ENCODE results near the gene PM20D1. TPM values are rescaled to one million over a fixed set of nuclear protein-coding genes. Genes with fewer than 3 reads are reported as not detected.
"Not testable (repeated sequence)": the region's sequence is repeated elsewhere in the genome, so short reads cannot be mapped to it uniquely, and the experiment has no call there.

PM20D1 gene
- total RNA-seq = 100 to 1,000 TPM in 1 of 2 donors, 10 to 100 TPM in 1; 13.0 to 103 TPM

- H3K36me3 ChIP-seq (replicated peaks in 1 of 2; ENCODE audit: insufficient read depth in 1 of 2, low read depth in 2 of 2) = no peaks in the 10 kb centered on the region
- intact Hi-C loops (cut with DNase I) = no loop called here
- no peaks in the 10 kb centered on the region for H3K27me3 ChIP-seq
- ATAC-seq (peak; percentile 89), DNase-seq (peak; percentile 84 to 93 (median 92))
- TF ChIP-seq POLR2A (IDR thresholded peaks at IDR 0.05) = peak; percentile 66 to 92 (median 90)
- TF ChIP-seq CTCF (IDR thresholded peaks at IDR 0.05) = no peak
- peak within 1 kb of the TSS in 3 of 4 donors; percentile 50 to 83 (median 74) for H3K27ac ChIP-seq
- 52 to 56% methylated on average over 30 to 34 of the region's 39 CpGs for WGBS, 2 donors
- H3K4me1 ChIP-seq = peaks cover 46% of the 10 kb centered on the region
- no peaks in the 10 kb centered on the region for H3K9me3 ChIP-seq
- peak within 1 kb of the TSS in 1 of 2 donors; percentile 47 for H3K4me3 ChIP-seq
Observed at GRCh38 chr1:205849619-205850355, at the start of gene PM20D1. TSS of gene PM20D1 (minus strand) at chr1:205850132. CDS start at chr1:205850072, 60 bp downstream.

- peaks cover 4% of the 10 kb centered on the region for H3K4me1 ChIP-seq
- no peaks in the 10 kb centered on the region for H3K27me3 ChIP-seq
- no peaks in the 10 kb centered on the region for H3K36me3 ChIP-seq (replicated peaks in 1 of 2; ENCODE audit: insufficient read depth in 1 of 2, low read depth in 2 of 2)
- no peaks in the 10 kb centered on the region for H3K9me3 ChIP-seq
- H3K27ac ChIP-seq = no peak overlapping the region
- DNase-seq (no peak), ATAC-seq (no peak)
- no peak overlapping the region for H3K4me3 ChIP-seq
- TF ChIP-seq CTCF (IDR thresholded peaks at IDR 0.05) (no peak), POLR2A (IDR thresholded peaks at IDR 0.05) (no peak)
- intact Hi-C loops (cut with DNase I) = no loop called here
- 93% methylated on average over 1 of the region's 1 CpG for WGBS, 2 donors
Observed at GRCh38 chr1:205896351-205896750, 46.4 kb upstream of the PM20D1 start.

GRCh38 chr1:205894119-205894518 is 44.2 kb upstream of the PM20D1 start:
- intact Hi-C loops (cut with DNase I); H3K4me3 ChIP-seq; H3K27ac ChIP-seq; DNase-seq; H3K27me3 ChIP-seq; H3K9me3 ChIP-seq; H3K36me3 ChIP-seq (replicated peaks in 1 of 2; ENCODE audit: insufficient read depth in 1 of 2, low read depth in 2 of 2); H3K4me1 ChIP-seq; ATAC-seq: not testable (repeated sequence)
- WGBS, 2 donors = 44 to 56% methylated on average over 3 of the region's 3 CpGs

- WGBS, 2 donors = 25 to 40% methylated on average over 2 of the region's 2 CpGs
- DNase-seq; H3K4me3 ChIP-seq; H3K27ac ChIP-seq; H3K27me3 ChIP-seq; H3K4me1 ChIP-seq; ATAC-seq; H3K36me3 ChIP-seq (replicated peaks in 1 of 2; ENCODE audit: insufficient read depth in 1 of 2, low read depth in 2 of 2); intact Hi-C loops (cut with DNase I); H3K9me3 ChIP-seq: not testable (repeated sequence)
Observed at GRCh38 chr1:205892175-205892574, 42.2 kb upstream of the PM20D1 start.

GRCh38 chr1:205891481-205891880 is 41.5 kb upstream of the PM20D1 start:
- H3K27me3 ChIP-seq; H3K4me1 ChIP-seq; intact Hi-C loops (cut with DNase I); H3K36me3 ChIP-seq (replicated peaks in 1 of 2; ENCODE audit: insufficient read depth in 1 of 2, low read depth in 2 of 2); DNase-seq; H3K4me3 ChIP-seq; ATAC-seq; H3K9me3 ChIP-seq; H3K27ac ChIP-seq: not testable (repeated sequence)
- 48 to 70% methylated on average over 2 of the region's 2 CpGs for WGBS, 2 donors

GRCh38 chr1:205890631-205891030 is 40.7 kb upstream of the PM20D1 start:
- H3K4me3 ChIP-seq; DNase-seq; H3K9me3 ChIP-seq; H3K27ac ChIP-seq; H3K27me3 ChIP-seq; H3K36me3 ChIP-seq (replicated peaks in 1 of 2; ENCODE audit: insufficient read depth in 1 of 2, low read depth in 2 of 2); H3K4me1 ChIP-seq; ATAC-seq; intact Hi-C loops (cut with DNase I): not testable (repeated sequence)
- WGBS, 2 donors = 89 to 96% methylated on average over 3 of the region's 3 CpGs

- ATAC-seq; intact Hi-C loops (cut with DNase I): not testable (repeated sequence)
- DNase-seq = peak in 1 of 4 donors; percentile 25
Observed at GRCh38 chr1:205889706-205890105, 39.8 kb upstream of the PM20D1 start.

GRCh38 chr1:205889006-205889405 is 39.1 kb upstream of the PM20D1 start:
- WGBS, 2 donors = 78 to 91% methylated on average over 4 of the region's 4 CpGs
- H3K36me3 ChIP-seq (replicated peaks in 1 of 2; ENCODE audit: insufficient read depth in 1 of 2, low read depth in 2 of 2); H3K27ac ChIP-seq; H3K9me3 ChIP-seq; ATAC-seq; H3K4me1 ChIP-seq; H3K27me3 ChIP-seq; H3K4me3 ChIP-seq; DNase-seq; intact Hi-C loops (cut with DNase I): not testable (repeated sequence)

More at GRCh38 chr1:205889706-205890105, 39.8 kb upstream of the PM20D1 start:
- not testable (repeated sequence) for H3K27ac ChIP-seq; H3K27me3 ChIP-seq; H3K4me3 ChIP-seq; H3K4me1 ChIP-seq; H3K9me3 ChIP-seq; H3K36me3 ChIP-seq (replicated peaks in 1 of 2; ENCODE audit: insufficient read depth in 1 of 2, low read depth in 2 of 2)
- 67 to 85% methylated on average over 3 of the region's 3 CpGs for WGBS, 2 donors

Data from body of pancreas (tissue), 4 donors.